ENCODE results near the gene PGP.

Gene PGP

GRCh38 chr16:2223942-2224486 lies 9.4 kb upstream of the PGP start:
- H3F3A ChIP-seq (ENCODE audit: insufficient read depth) = peaks cover 4% of the 10 kb centered on the region; the same call in 1 of the 2 replicates
- peak overlapping the region; percentile 92 for H3K4me3 ChIP-seq (ENCODE audit: insufficient read depth, low read length, poor library complexity, severe bottlenecking)
- H3K4me2 ChIP-seq (ENCODE audit: low read depth, low read length, poor library complexity, severe bottlenecking) = peak overlapping the region; percentile 80
- TF ChIP-seq EZH2phosphoT487 (conservative IDR thresholded peaks at IDR 0.05; ENCODE audit: low read length) (no peak), CTCF (IDR thresholded peaks at IDR 0.05; ENCODE audit: insufficient read depth, low read length, poor library complexity, severe bottlenecking) (no peak)
- no peaks in the 10 kb centered on the region for H4K20me1 ChIP-seq (ENCODE audit: low read depth, low read length)
- no peaks in the 10 kb centered on the region for H3K9me3 ChIP-seq (ENCODE audit: insufficient read depth, low read length)
- peak overlapping the region; percentile 70 for H3K27ac ChIP-seq (ENCODE audit: low read depth, low read length)
- peak overlapping the region; percentile 97 for H3K9ac ChIP-seq (ENCODE audit: low read length)
- H3K27me3 ChIP-seq (ENCODE audit: low read length) = no peaks in the 10 kb centered on the region
- peaks cover 44% of the 10 kb centered on the region for H3K79me2 ChIP-seq (ENCODE audit: insufficient read depth, low read length)
- H3K9me2 ChIP-seq (replicated peaks; ENCODE audit: insufficient read depth, low read length) = no peaks in the 10 kb centered on the region
- no peaks in the 10 kb centered on the region for H3K36me3 ChIP-seq (ENCODE audit: low read length)
- peak overlapping the region; percentile 50 for H2AFZ ChIP-seq (ENCODE audit: low read depth, low read length, severe bottlenecking)

GRCh38 chr16:2223221-2223941 lies 8.7 kb upstream of the PGP start, which contains the start of gene E4F1:
Gene E4F1 (plus strand): TSS chr16:2223591. CDS start chr16:2223614, 23 bp downstream.
- Histone ChIP-seq H3K9ac (ENCODE audit: low read length) (peak within 1 kb of the TSS; percentile 97), H3K27ac (ENCODE audit: low read depth, low read length) (peak within 1 kb of the TSS; percentile 70), H3K9me3 (ENCODE audit: insufficient read depth, low read length) (no peaks in the 10 kb centered on the region), H3F3A (ENCODE audit: insufficient read depth) (peaks cover 4% of the 10 kb centered on the region; the same call in 1 of the 2 replicates), H3K79me2 (ENCODE audit: insufficient read depth, low read length) (peaks cover 42% of the 10 kb centered on the region), H3K9me2 (replicated peaks; ENCODE audit: insufficient read depth, low read length) (no peaks in the 10 kb centered on the region), H3K4me2 (ENCODE audit: low read depth, low read length, poor library complexity, severe bottlenecking) (peak within 1 kb of the TSS; percentile 80), H3K36me3 (ENCODE audit: low read length) (no peaks in the 10 kb centered on the region), H3K4me3 (ENCODE audit: insufficient read depth, low read length, poor library complexity, severe bottlenecking) (peak within 1 kb of the TSS; percentile 92), H4K20me1 (ENCODE audit: low read depth, low read length) (no peaks in the 10 kb centered on the region), H3K27me3 (ENCODE audit: low read length) (no peaks in the 10 kb centered on the region), H2AFZ (ENCODE audit: low read depth, low read length, severe bottlenecking) (peak within 1 kb of the TSS; percentile 71)
- TF ChIP-seq CTCF (IDR thresholded peaks at IDR 0.05; ENCODE audit: insufficient read depth, low read length, poor library complexity, severe bottlenecking) = no peak
- no peak for TF ChIP-seq EZH2phosphoT487 (conservative IDR thresholded peaks at IDR 0.05; ENCODE audit: low read length)

- H2AFZ ChIP-seq (ENCODE audit: low read depth, low read length, severe bottlenecking) = no peak overlapping the region
- H3K4me3 ChIP-seq (ENCODE audit: insufficient read depth, low read length, poor library complexity, severe bottlenecking) = no peak overlapping the region
- no peak overlapping the region for H3K27ac ChIP-seq (ENCODE audit: low read depth, low read length)
- H3F3A ChIP-seq (ENCODE audit: insufficient read depth) = peaks cover 13% of the 10 kb centered on the region; the same call in 1 of the 2 replicates
- no peaks in the 10 kb centered on the region for H3K9me2 ChIP-seq (replicated peaks; ENCODE audit: insufficient read depth, low read length)
- peaks cover 18% of the 10 kb centered on the region for H3K79me2 ChIP-seq (ENCODE audit: insufficient read depth, low read length)
- H3K36me3 ChIP-seq (ENCODE audit: low read length) = no peaks in the 10 kb centered on the region
- H3K27me3 ChIP-seq (ENCODE audit: low read length) = no peaks in the 10 kb centered on the region
- H3K9me3 ChIP-seq (ENCODE audit: insufficient read depth, low read length) = no peaks in the 10 kb centered on the region
- no peak overlapping the region for H3K9ac ChIP-seq (ENCODE audit: low read length)
- H4K20me1 ChIP-seq (ENCODE audit: low read depth, low read length) = no peaks in the 10 kb centered on the region
- no peak for TF ChIP-seq EZH2phosphoT487 (conservative IDR thresholded peaks at IDR 0.05; ENCODE audit: low read length)
- TF ChIP-seq CTCF (IDR thresholded peaks at IDR 0.05; ENCODE audit: insufficient read depth, low read length, poor library complexity, severe bottlenecking) = no peak
- no peak overlapping the region for H3K4me2 ChIP-seq (ENCODE audit: low read depth, low read length, poor library complexity, severe bottlenecking)
Measured at GRCh38 chr16:2216330-2216729, 1.7 kb upstream of the PGP start.
